Fibroblast of lung (primary cell): ENCODE measurements around the gene ABL2. TPM values are rescaled to one million over a fixed set of nuclear protein-coding genes. Genes with fewer than 3 reads are reported as not detected.

Source experiments
- DNase-seq, 2 donors: peaks; one replicate each; pipeline versions ENCODE4 v3.0.0 to v3.0.0-alpha.2; 2010; ENCODE audit warnings: low read depth in 2 of 2
- H2AFZ ChIP-seq: 2 replicates; pipeline ENCODE4 v1.5.1; 2012; ENCODE audit warnings: low read length, control low read depth, inconsistent platforms
- H3K27ac ChIP-seq: 2 replicates; pipeline ENCODE4 v1.5.1; 2011; ENCODE audit warnings: low read length, control low read depth; ENCODE audit not compliant: insufficient read depth
- H3K27me3 ChIP-seq: 2 replicates; pipeline ENCODE4 v1.5.1; 2011; ENCODE audit warnings: mild to moderate bottlenecking, low read length; ENCODE audit not compliant: control insufficient read depth, insufficient read depth
- H3K36me3 ChIP-seq: 2 replicates; pipeline ENCODE4 v1.5.1; 2011; ENCODE audit warnings: low read length; ENCODE audit not compliant: control insufficient read depth, insufficient read depth
- H3K4me1 ChIP-seq: 2 replicates; pipeline ENCODE4 v1.5.1; 2011; ENCODE audit warnings: low read length; ENCODE audit not compliant: control insufficient read depth, insufficient read depth; ENCODE audit errors: extremely low read depth
- H3K4me2 ChIP-seq: 2 replicates; pipeline ENCODE4 v1.5.1; 2011; ENCODE audit warnings: low read length, control low read depth; ENCODE audit not compliant: insufficient read depth; ENCODE audit errors: extremely low read depth
- H3K4me3 ChIP-seq, 4 experiments: fragments of 200-600 bp in 1 of 4; sonication (generic) in 1 of 4; replicated peaks in 1 of 4; 2 replicates each; pipeline ENCODE4 v1.5.1; 2011 to 2016; ENCODE audit warnings: low read length in 4 of 4, low read depth in 3 of 4, mild to moderate bottlenecking in 3 of 4, control low read depth in 2 of 4, inconsistent platforms in 1 of 4, mixed read lengths in 1 of 4; ENCODE audit not compliant: insufficient read depth in 1 of 4; ENCODE audit errors: control extremely low read depth in 1 of 4
- H3K79me2 ChIP-seq: 2 replicates; pipeline ENCODE4 v1.5.1; 2012; ENCODE audit warnings: mild to moderate bottlenecking, low read length, inconsistent platforms; ENCODE audit not compliant: control insufficient read depth, insufficient read depth
- H3K9ac ChIP-seq: 2 replicates; pipeline ENCODE4 v1.5.1; 2011; ENCODE audit warnings: mild to moderate bottlenecking, low read length, control low read depth; ENCODE audit not compliant: insufficient read depth
- H3K9me3 ChIP-seq: 2 replicates; pipeline ENCODE4 v1.5.1; 2012; ENCODE audit warnings: low read depth, low read length; ENCODE audit not compliant: control insufficient read depth, insufficient read depth
- H4K20me1 ChIP-seq: 2 replicates; pipeline ENCODE4 v1.5.1; 2011; ENCODE audit warnings: low read length; ENCODE audit not compliant: control insufficient read depth, insufficient read depth; ENCODE audit errors: extremely low read depth
- EZH2 ChIP-seq: IDR thresholded peaks from 2 replicates; pipeline ENCODE4 v1.5.1; 2012; ENCODE audit warnings: low read length, control low read depth, mild to moderate bottlenecking; ENCODE audit errors: missing control alignments
- polyA plus RNA-seq, 2 donors: library from polyadenylated mRNA; depleted of rRNA in 1 of 2; stranded (reverse) in 1 of 2; unstranded in 1 of 2; fragments of >200 nt; gene quantifications; 2 replicates each; pipeline ENCODE4 v1.2.1, GENCODE V29; 2011 to 2012; ENCODE audit warnings: missing spikeins in 1 of 2
- total RNA-seq: library from RNA; depleted of rRNA; stranded (reverse); fragments of >200 nt; gene quantifications from 2 replicates; pipeline ENCODE4 v1.2.1, GENCODE V29; 2014
- TF ChIP-seq, protein P1 (sequence below), 2 donors: IDR thresholded peaks in 1 of 2; conservative IDR thresholded peaks in 1 of 2; 1 replicate in 1 of 2; 2 replicates in 1 of 2; pipeline ENCODE4 v1.5.1; 2011 to 2012; ENCODE audit warnings: low read length in 2 of 2, control low read depth in 1 of 2, inconsistent platforms in 1 of 2, low read depth in 1 of 2, mild to moderate bottlenecking in 1 of 2

ABL2 gene
- total and polyA plus RNA-seq, 2 donors (not counting 1 experiment from before 2014, with no cell fraction given): 36.1 to 85.4 TPM

DNA sequence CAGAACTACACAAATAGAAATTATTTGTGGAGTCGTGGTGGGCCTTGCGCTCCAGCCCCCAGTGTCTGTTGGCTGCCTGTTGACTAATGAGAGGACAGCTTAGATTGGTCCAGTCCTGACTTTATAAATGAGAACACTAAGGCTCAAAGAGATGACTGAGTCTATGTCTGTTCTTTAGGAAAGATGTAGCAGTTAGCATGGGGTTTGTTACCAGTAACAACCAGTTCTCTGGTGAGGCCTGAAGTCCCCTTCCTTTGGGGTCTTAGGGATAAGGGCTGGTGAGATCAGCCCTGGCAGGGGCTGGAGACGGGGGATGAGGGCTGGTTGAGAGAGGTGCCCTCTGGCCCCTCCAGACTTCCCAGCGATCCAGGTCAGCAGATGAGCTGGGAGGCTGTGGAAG is 138.6 kb downstream of the ABL2 start:
- peaks cover 13% of the 10 kb centered on the region for H3K4me1 ChIP-seq
- H3K9me3 ChIP-seq: no peaks in the 10 kb centered on the region
- no peak overlapping the region for H3K4me2 ChIP-seq
- no peak overlapping the region for H3K4me3 ChIP-seq
- H3K36me3 ChIP-seq: peaks cover 16% of the 10 kb centered on the region
- no peaks in the 10 kb centered on the region for H3K27me3 ChIP-seq
- peak overlapping the region; percentile 58 for H3K27ac ChIP-seq
- H3K79me2 ChIP-seq: no peaks in the 10 kb centered on the region
- TF ChIP-seq EZH2: no peak
- TF ChIP-seq, protein P1, sequence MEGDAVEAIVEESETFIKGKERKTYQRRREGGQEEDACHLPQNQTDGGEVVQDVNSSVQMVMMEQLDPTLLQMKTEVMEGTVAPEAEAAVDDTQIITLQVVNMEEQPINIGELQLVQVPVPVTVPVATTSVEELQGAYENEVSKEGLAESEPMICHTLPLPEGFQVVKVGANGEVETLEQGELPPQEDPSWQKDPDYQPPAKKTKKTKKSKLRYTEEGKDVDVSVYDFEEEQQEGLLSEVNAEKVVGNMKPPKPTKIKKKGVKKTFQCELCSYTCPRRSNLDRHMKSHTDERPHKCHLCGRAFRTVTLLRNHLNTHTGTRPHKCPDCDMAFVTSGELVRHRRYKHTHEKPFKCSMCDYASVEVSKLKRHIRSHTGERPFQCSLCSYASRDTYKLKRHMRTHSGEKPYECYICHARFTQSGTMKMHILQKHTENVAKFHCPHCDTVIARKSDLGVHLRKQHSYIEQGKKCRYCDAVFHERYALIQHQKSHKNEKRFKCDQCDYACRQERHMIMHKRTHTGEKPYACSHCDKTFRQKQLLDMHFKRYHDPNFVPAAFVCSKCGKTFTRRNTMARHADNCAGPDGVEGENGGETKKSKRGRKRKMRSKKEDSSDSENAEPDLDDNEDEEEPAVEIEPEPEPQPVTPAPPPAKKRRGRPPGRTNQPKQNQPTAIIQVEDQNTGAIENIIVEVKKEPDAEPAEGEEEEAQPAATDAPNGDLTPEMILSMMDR (conservative IDR thresholded peaks at IDR 0.05 in 1 of 2, IDR thresholded peaks at IDR 0.05 in 1 of 2; ENCODE audit: low read depth in 1 of 2, low read length in 2 of 2): no peak
- H4K20me1 ChIP-seq: no peaks in the 10 kb centered on the region
- DNase-seq: no peak
- H3K9ac ChIP-seq: no peak overlapping the region
- H2AFZ ChIP-seq: no peak overlapping the region

DNA sequence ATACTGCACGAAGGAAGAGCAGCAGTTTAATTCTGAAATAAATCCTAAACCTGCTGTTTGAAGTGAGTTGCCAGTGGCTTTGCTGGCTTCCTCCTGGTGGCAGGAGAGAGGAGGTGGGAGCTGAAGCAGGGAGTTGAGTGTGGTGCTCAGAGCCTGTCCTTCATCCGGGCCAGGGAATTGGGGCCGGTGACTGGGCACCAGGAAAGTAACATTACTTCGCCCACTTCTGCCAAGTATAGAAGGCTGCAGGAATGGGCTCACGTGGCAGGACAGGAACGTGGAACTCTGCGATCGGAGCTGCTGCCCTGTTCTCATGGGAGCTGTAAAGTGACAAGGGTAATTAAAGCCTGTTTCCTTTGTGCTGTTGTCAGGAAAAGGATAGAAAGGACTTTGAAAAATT is 139.0 kb downstream of the ABL2 start:
- H4K20me1 ChIP-seq: no peaks in the 10 kb centered on the region
- no peaks in the 10 kb centered on the region for H3K27me3 ChIP-seq
- H3K79me2 ChIP-seq: no peaks in the 10 kb centered on the region
- DNase-seq: no peak
- no peak for TF ChIP-seq EZH2
- TF ChIP-seq, protein P1 (conservative IDR thresholded peaks at IDR 0.05 in 1 of 2, IDR thresholded peaks at IDR 0.05 in 1 of 2; ENCODE audit: low read depth in 1 of 2, low read length in 2 of 2): peak in 1 of 2 donors; percentile 11
- H3K27ac ChIP-seq: no peak overlapping the region
- H3K9ac ChIP-seq: no peak overlapping the region
- H2AFZ ChIP-seq: no peak overlapping the region
- peaks cover 13% of the 10 kb centered on the region for H3K4me1 ChIP-seq
- no peaks in the 10 kb centered on the region for H3K9me3 ChIP-seq
- no peak overlapping the region for H3K4me2 ChIP-seq
- peaks cover 18% of the 10 kb centered on the region for H3K36me3 ChIP-seq
- no peak overlapping the region for H3K4me3 ChIP-seq

DNA sequence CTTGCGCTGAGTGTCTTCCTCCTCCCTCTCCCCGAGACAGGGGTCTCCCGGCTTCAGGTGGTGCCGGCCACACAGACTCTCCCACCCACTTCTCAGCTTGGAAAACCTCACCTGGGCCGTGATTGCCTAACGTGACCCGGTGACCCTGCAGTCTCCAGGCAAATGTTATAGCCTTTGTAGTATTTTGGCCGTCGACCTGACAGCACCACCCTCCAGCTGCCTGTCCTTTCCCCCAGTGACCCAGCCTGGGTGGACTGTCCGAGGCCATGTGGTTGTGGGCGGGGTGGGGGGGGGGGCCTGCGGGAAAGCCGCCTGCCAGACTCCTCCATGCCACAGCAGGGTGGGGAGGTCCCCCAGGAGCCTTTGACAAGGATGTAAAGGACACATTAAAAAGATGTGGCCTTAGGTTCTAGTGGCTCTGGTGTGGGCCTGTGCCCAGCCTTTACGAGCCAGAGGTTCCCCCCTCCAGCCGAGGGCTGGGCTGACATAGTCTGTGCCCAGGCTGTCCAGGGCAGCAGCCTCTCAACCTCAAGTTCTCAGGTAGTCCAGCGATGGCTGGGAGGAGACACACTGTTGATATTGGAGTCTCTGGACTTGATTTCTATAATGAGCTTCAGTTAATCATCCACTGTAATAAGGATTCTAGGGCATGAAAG is 139.5 kb downstream of the ABL2 start:
- no peak for DNase-seq
- Histone ChIP-seq H4K20me1 (no peaks in the 10 kb centered on the region), H3K4me2 (no peak overlapping the region), H3K79me2 (no peaks in the 10 kb centered on the region), H3K9ac (no peak overlapping the region), H3K27me3 (no peaks in the 10 kb centered on the region), H3K36me3 (peaks cover 19% of the 10 kb centered on the region), H3K9me3 (no peaks in the 10 kb centered on the region), H3K4me1 (peaks cover 13% of the 10 kb centered on the region), H2AFZ (no peak overlapping the region), H3K27ac (no peak overlapping the region), H3K4me3 (no peak overlapping the region)
- TF ChIP-seq, protein P1 (conservative IDR thresholded peaks at IDR 0.05 in 1 of 2, IDR thresholded peaks at IDR 0.05 in 1 of 2; ENCODE audit: low read depth in 1 of 2, low read length in 2 of 2): no peak
- no peak for TF ChIP-seq EZH2
